Frontal cortex (tissue), 4 donors: ENCODE measurements around the gene NMUR2. TPM values are rescaled to one million over a fixed set of nuclear protein-coding genes. Genes with fewer than 3 reads are reported as not detected.

Experiments used
- DNase-seq, 2 donors: peaks; one replicate each; pipeline ENCODE4 v3.0.0; 2012; ENCODE audit warnings: low spot score in 2 of 2
- FAIRE-seq: peaks from 2 replicates; lab custom pipeline; 2012; peaks lifted over from hg19 to GRCh38; lab: Jason Lieb, UNC
- total RNA-seq: library from RNA; depleted of rRNA; stranded (reverse); fragments of >200 nt; gene quantifications from one replicate; pipeline ENCODE4 v1.2.3, GENCODE V29; 2014
- donor health status: control.
- donor health status: control.
- donor health status: control.

The NMUR2 gene, protein sequence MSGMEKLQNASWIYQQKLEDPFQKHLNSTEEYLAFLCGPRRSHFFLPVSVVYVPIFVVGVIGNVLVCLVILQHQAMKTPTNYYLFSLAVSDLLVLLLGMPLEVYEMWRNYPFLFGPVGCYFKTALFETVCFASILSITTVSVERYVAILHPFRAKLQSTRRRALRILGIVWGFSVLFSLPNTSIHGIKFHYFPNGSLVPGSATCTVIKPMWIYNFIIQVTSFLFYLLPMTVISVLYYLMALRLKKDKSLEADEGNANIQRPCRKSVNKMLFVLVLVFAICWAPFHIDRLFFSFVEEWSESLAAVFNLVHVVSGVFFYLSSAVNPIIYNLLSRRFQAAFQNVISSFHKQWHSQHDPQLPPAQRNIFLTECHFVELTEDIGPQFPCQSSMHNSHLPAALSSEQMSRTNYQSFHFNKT
- not detected for total RNA-seq

DNA sequence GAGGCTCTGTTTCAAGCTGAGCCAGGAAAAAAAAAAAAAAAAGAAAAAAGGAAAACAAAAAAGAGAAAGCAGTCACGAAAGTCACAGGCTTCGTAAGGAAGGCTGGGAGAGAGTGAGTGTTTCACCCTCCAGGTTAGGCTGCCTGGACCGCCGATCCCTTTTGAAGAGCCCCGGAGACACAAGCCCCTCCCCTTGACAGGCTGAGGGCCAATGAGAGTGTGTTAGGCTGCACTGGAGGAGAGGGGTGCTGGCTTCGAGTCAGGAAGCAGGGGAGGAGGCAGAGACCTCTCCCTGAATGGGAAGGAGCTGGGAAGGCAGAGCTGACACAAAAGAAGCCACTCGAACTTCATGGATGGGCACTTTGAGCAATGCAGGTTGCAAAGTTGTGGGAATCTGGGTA lies at the start of gene NMUR2:
Gene NMUR2 (minus strand): TSS at position 135 of the 400 bp plus-strand sequence. CDS start 166 bp downstream, outside the sequence.
- FAIRE-seq, result no peak
- no peak for DNase-seq

DNA sequence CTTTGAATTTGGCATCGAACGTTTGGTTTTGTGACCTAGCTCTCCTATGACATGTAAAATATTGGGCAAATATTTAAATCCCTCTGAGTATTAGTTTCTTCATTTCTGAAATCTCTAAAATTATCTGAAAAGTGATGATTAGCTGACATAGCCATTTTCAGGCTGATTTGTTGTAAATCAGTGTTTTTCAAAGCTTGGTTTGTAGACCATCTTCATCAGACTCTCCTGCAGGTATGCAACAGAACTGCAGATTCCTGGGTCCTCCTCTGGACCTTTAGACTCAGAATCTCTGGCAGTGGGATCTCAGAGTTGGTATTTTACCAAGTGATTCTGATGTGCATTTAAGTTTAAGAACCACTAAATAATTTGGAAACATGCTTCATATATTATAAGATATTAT lies 38.9 kb upstream of the NMUR2 start:
- FAIRE-seq, result no peak
- no peak for DNase-seq

DNA sequence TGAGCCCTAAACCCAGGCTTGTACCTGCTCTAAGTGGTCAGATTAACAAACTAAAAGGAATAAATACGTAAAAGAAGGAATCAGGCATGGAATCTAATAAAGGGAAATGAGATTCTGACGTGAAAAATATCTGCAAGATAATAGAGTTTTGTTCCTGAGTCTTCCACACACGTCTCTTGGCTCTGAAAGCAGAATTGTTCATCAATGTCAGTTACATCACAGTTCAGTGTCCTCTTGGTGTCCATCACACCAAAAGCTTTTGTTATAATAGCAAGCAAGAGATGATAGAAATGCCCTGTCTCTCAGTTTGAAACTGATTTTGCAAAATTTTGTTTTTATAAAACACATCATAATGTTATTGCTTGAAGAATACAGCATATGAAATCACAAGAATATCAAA lies 34.7 kb upstream of the NMUR2 start:
- no peak for FAIRE-seq
- DNase-seq, result peak in 1 of 2 donors; percentile 8

DNA sequence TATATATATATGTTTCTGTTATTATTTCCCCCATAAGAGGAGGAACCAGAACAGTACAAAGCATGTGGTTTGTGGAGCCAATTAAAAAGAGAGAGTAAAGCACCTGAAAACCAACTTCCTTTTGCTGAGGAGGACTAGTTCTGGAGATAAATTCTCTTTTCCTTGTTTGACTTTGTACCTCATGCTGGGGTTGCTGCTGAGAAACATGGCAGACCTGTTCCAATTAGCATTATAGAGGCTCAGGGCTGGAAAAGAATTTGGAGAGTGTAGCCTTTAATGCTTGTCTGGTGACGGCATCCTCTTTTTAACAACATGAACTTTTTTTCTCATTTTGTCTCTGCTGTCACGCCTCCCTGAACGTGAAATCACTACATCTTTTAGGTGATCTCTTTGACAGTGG lies 32.8 kb upstream of the NMUR2 start:
- FAIRE-seq (no peak), DNase-seq (no peak)

DNA sequence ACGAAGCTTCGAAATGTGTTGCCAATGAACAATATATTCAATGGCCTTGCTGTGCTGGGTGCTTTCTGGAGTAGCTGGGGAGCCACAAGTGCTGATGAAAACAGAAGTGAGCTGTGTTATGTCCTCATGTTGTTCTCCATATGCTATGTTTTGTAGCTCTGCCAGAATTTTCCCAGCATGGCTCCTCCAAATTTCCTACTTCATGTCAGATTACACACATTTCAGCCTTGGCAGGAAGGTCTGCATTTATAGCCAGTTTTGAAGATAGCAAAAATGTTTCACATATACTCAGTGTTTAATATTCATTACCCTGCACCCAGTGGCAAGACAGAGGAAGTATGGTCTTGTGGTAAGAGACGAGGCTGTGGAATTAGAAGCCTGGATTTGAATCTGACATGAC lies 22.6 kb upstream of the NMUR2 start:
- no peak for DNase-seq
- FAIRE-seq, result no peak

DNA sequence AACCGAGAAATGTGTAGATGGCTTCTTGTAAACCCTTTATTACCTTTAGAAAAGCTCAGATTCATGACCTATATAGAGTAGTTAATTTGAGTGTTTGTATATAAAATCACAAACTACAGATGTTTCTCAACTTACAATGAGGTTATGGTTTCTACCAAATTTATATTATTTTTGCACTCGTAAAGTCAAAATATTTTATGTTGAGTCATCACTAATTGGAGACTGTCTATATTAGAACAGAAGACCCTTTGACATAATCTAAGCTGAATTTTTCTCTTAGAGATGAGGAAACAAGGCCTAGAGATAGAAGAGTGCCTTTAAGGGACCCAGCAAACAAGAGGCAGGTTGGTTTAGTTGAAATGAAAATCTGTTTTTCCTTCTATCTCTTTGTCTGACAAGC lies 20.0 kb upstream of the NMUR2 start:
- DNase-seq (no peak), FAIRE-seq (no peak)

DNA sequence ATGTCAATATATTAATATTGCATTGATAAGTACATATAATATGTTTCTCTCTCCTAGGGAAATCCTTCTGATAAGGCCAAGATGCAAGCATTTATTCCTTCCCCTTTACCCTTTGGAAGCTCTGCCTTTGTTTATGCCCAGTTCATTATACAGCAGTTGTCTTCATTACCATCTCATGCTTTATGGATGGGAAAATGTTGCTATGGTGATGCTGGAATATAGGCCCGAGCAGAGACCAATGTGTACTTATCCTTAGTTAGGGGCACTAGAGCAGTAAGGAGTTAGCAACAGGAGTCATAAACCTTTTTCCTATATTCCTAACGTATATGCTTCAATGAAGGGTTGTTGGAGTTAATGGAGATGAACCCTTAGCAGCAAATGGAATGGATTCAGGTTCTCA lies 19.4 kb upstream of the NMUR2 start:
- DNase-seq (no peak), FAIRE-seq (no peak)

DNA sequence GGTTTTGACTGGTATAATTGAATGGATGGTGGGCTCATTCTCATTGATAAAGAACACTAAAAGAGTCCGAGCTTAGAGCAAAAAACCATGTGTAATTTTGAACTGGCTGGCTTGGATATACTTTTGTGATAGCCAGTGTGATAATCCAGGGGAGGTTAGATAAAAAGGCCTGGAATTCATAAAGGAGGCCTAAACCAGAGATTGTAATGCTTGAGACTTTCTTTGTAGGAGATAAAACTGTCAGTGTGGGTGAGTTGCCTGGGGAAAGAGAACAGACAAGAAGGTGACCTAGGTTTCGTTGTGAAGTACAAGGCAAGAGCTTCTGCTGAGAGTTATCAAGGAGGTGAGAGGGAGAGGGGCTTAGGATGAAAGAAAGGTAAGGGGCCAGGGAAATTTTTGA lies 17.0 kb upstream of the NMUR2 start:
- FAIRE-seq (no peak), DNase-seq (no peak)

DNA sequence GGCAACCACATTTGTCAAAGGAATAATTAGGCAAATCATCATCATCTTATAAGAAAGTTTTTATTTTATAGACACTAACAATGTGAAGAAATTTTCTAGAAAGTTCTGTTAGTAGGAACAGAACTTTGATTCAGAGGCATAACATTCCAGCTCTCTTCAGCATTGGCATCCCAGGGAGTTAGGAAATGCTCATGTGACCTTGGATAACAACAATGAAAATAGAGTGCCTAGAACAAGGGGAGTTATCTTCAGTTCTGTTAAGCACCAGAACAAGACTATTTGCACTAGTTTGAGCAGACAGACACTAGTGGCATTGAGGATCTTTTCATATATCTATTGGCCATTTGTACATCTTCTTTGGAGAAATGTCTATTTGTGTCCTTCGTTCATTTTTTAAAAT lies 7.0 kb upstream of the NMUR2 start:
- FAIRE-seq (no peak), DNase-seq (no peak)

DNA sequence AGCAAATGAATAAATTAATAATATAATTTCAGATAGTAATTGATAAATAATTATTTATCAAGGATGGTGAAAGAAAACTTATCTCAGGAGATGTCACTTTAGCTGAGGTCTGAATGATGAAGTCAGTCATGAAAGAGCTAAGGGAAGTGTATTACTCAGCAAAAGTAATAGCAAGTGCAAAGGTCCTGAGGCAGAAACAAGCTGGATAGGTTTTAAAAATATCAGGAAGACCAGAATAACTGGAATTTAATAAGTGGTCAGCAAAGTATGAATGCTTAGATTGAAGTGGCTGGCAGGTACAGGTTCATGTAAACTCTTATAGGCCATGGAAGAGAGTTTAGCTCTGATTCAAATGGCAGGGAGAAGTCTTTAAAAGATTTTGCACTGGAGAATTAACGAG lies 1.0 kb upstream of the NMUR2 start:
- DNase-seq, result no peak
- no peak for FAIRE-seq

DNA sequence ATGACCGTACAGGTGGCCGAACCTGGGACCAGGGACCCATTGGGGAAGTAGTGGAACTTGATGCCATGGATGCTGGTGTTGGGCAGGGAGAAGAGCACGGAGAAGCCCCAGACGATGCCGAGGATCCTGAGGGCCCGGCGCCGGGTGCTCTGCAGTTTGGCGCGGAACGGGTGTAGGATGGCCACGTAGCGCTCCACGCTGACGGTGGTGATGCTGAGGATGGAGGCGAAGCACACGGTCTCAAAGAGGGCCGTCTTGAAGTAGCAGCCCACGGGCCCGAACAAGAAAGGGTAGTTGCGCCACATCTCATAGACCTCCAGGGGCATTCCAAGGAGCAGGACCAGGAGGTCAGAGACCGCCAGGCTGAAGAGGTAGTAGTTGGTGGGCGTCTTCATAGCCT lies 585 bp downstream of the NMUR2 start:
- FAIRE-seq, result no peak
- DNase-seq, result no peak

DNA sequence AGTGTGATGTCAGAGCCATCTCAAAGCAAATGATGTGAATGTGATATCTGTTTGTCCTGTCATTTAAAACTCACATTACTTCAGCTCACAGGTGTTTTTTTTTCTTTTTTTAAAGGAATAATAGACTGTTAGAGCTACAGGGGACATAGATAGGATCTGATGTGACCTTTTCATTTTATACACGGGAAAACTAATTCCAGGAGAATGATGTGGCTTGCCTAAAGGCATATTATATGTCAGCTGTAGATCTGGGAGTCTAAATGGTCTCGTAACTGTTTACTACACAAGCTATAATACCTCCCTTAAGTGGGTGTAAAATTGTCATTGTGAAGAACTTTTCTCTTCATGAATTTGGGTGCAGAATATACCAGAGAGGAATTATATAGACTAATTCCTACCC lies 2.0 kb downstream of the NMUR2 start:
- no peak for DNase-seq
- FAIRE-seq, result no peak

DNA sequence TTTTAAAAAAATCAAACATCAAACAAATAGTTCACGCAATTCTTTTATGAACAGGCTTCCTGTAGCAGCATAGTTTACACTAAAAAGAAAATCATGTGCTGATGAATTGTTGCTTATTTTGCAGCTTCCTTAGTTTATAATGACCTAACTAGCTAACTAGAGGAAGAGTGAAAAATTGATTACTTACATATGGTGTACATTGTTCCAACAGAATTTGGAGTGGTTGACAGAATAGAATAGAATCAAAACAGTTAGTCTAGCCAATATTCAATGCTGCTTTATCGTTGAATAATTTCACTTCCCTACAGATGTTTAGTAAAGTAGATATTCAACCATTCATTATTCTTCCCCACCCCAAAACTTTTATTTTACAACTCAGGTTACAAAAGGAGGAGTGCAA lies 4.2 kb downstream of the NMUR2 start:
- DNase-seq (no peak), FAIRE-seq (no peak)

DNA sequence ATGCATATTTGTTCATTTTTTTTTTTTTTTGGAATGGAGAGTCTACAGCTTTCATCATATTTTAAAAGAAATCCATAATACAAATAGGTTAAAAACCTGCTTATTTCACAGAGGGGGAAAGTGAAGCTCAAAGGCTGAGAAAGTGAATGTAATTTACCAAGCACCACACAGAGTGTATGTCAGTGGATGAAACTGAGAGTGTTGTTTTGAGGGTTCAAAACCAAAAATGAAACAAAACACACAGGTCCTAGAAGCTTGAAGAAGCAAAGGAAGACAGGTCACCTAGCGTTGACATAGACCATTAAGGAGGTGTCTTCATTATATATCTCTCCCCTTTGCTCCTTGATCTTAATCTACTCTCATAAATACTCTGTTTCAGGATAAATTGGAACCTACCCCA lies 7.5 kb downstream of the NMUR2 start:
- FAIRE-seq, result no peak
- DNase-seq, result no peak

DNA sequence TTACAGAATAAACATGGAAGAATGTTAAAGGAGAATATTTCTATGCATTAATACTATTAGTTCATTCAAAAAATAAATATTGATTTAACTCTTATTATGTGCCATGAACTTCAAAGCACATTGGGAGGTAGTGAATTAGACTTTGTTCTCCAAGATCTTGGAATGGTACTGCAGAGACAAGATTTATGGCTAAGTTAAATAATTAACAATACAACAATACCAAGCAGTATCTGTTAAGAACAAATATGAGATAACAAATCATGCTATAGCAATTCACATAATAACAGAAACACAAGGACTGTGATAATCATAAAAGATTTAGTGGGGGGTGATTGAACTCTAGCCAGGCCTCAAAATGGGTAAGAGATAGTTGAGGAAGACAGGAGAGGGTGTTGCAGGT lies 11.6 kb downstream of the NMUR2 start:
- FAIRE-seq (no peak), DNase-seq (no peak)

DNA sequence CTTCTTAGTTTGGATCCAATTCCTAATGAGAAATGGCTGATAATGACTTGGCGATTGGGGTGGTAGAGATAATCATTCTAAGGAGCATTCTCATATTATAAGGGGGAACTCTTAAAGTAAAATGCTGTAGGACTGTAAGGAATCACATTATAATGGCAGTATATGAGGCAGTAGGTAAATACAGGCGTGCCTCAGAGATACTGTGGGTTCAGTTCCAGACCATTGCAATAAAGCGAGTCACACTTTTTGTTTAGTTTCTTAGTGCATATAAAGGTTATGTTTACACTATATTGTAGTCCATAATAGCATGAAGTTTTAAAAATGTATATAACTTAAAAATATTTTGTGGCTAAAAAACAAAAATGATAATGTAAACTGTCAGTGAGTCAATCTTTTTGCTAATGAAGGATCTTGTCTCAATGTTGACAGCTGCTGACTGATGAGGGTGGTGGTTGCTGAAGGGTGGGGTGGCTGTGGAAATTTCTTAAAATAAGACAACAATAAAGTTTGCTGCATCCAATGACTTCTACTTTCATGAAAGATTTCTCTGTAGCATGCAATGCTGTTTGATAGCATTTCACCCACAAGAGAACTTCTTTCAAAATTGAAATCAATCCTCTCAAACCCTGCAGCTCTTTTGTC lies 15.8 kb downstream of the NMUR2 start:
- DNase-seq, result no peak
- FAIRE-seq, result no peak

DNA sequence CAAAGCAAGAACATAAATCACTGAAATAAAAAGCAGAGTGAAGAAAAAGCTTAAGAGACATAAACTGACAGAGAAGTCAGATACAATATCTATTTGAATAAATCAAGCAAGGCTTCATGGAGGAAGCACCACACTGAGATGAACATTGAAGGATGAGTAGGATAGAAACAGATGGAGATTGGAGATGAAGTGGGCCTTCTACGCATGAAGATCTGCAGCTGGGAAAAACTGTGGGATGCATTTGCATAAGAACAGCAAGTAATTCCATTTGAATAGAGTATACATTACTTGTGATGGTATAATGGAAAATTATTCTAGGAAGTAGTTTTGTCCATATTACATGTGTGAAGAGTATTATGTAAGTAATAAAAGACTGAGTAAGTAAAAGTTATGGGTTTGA lies 16.5 kb downstream of the NMUR2 start:
- DNase-seq (no peak), FAIRE-seq (no peak)

DNA sequence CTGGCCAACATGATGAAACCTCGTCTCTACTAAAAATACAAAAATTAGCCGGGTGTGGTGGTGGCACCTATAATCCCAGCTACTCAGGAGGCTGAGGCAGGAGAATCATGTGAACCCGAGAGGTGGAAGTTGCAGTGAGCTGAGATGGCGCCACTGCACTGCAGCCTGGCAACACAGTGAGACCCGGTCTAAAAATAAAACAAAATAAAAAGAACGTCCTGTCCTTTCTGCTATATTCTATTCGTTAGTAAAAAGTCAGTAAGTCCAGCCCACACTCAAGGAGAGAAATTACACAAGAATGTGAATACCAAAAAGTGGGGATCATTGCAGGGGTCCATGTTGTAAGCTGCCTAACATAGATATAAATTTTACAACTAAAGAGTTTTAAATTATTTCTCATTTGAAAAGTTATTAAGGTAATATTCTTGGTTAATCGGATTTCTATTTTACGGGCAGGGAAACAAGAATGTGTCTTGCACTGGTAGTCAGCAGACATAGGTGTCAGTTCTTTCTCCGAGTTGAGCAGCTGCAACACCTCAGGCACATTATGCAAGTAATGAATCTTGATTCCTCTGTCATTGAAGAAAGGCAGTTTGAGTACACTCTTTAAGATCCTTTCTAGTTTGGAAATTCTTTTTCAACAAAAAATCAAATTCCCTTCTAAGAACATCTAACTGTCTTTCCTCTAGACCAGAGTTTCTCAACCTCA lies 24.5 kb downstream of the NMUR2 start:
- no peak for FAIRE-seq
- no peak for DNase-seq

DNA sequence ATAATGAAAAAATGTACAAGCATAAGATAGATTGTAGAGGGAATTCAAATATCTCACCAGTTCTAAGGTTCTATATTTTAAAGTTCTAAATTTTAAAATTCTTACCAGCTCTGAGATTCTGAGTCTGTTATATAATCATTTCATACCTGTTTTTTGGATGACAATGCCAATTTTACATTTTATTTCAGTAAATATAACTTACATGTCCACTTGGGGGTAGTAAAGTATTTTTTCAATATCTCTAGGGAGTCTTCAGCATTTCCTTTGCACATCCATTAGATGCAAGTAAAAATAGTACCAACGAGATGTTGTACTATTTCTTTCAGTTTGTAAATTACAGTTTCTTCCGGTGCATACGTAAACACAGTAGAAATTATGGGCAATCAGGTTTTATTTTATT lies 25.7 kb downstream of the NMUR2 start:
- DNase-seq, result peak in 1 of 2 donors; percentile 6
- FAIRE-seq, result peak; percentile 93

DNA sequence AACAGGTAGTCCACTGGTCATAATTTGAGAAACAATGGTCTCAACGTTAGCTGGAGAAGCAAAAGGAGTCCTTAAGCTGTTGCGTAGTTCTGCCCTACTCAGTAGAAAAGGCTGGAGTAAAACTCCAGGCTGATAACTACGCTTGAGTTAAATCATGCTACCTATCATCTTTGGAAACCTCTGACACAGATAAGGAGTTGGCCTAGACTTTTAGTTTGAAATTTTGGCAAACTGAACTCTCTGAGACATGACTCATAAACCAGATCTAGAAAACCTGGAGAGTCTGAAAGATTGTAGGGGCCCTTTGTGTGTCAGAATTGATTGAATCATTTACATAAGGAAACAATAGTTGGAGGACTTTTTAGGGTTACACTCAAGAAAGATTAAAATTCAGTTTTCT lies 26.3 kb downstream of the NMUR2 start:
- FAIRE-seq, result no peak
- DNase-seq, result no peak

DNA sequence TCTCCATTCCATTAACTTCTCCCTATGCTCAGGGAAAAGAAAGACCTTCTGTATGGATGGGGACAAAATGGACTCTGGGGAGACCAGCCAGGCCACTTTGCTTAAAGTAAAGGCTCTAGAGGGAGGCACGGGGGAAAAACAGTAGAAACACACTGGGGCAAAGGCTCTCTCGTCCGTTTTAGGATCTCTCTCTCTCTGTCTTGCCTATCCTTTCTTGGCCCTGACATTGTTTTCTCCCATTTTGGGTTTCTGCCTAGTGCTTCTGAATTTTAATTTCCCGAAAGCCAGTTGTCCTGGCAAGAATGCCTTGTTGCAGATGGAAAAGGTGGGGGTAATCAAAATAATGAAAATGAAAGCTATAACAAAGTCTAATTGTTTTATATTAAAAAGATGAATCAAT lies 28.2 kb downstream of the NMUR2 start:
- DNase-seq, result no peak
- no peak for FAIRE-seq
